Tibial artery (tissue), 4 donors: ENCODE data around the gene TMOD1.

Source experiments
- DNase-seq, 2 donors: peaks; one replicate each; pipeline ENCODE4 v3.0.0-alpha.2; 2019
- H3K27ac ChIP-seq, 2 donors: fragments of 200-600 bp; sonication (generic) in 1 of 2; 1 replicate in 1 of 2; 2 replicates in 1 of 2; pipeline ENCODE4 v1.5.1; 2018 to 2019; ENCODE audit warnings: mild to moderate bottlenecking in 1 of 2
- H3K27me3 ChIP-seq, 2 donors: fragments of 200-600 bp; sonication (generic) in 1 of 2; one replicate each; pipeline versions ENCODE4 v1.5.1 to v1.6.0; 2016 to 2019
- H3K36me3 ChIP-seq, 3 donors: fragments of 200-600 bp; sonication (generic) in 2 of 3; one replicate each; pipeline ENCODE4 v1.5.1; 2016 to 2019; ENCODE audit warnings: mild to moderate bottlenecking in 2 of 3
- H3K4me1 ChIP-seq, 4 donors: fragments of 200-600 bp; sonication (generic) in 2 of 4; 1 replicate in 3 of 4; 2 replicates in 1 of 4; pipeline ENCODE4 v1.5.1; 2016 to 2019
- H3K4me3 ChIP-seq, 2 donors: fragments of 200-600 bp; sonication (generic) in 1 of 2; 1 replicate in 1 of 2; 2 replicates in 1 of 2; pipeline ENCODE4 v1.5.1; 2018 to 2019; ENCODE audit warnings: mild to moderate bottlenecking in 2 of 2
- H3K9me3 ChIP-seq, 3 donors: fragments of 200-600 bp; sonication (generic) in 1 of 3; one replicate each; pipeline ENCODE4 v1.5.1; 2016 to 2019
- intact Hi-C: fragments of 100-400 bp; cut with DNase I; formaldehyde crosslinking; loops from one replicate; pipeline ENCODE4 v1.15.0; 2023; ENCODE audit warnings: low total_unique reads
- TF ChIP-seq, protein P1 (sequence below), 2 experiments: fragments of 200-600 bp in 1 of 2; fragments of 450-650 bp in 1 of 2; IDR thresholded peaks; one replicate each; pipeline ENCODE4 v1.5.1; 2017 to 2019; ENCODE audit warnings: antibody characterized with exemption in 2 of 2, mild to moderate bottlenecking in 1 of 2, moderate library complexity in 1 of 2

TMOD1 gene

GRCh38 chr9:97508852-97509251, 7.4 kb downstream of the TMOD1 start:
- intact Hi-C loops = no loop called here
- DNase-seq = no peak
- peak overlapping the region in 1 of 2 donors; percentile 17 for H3K27ac ChIP-seq

DNA sequence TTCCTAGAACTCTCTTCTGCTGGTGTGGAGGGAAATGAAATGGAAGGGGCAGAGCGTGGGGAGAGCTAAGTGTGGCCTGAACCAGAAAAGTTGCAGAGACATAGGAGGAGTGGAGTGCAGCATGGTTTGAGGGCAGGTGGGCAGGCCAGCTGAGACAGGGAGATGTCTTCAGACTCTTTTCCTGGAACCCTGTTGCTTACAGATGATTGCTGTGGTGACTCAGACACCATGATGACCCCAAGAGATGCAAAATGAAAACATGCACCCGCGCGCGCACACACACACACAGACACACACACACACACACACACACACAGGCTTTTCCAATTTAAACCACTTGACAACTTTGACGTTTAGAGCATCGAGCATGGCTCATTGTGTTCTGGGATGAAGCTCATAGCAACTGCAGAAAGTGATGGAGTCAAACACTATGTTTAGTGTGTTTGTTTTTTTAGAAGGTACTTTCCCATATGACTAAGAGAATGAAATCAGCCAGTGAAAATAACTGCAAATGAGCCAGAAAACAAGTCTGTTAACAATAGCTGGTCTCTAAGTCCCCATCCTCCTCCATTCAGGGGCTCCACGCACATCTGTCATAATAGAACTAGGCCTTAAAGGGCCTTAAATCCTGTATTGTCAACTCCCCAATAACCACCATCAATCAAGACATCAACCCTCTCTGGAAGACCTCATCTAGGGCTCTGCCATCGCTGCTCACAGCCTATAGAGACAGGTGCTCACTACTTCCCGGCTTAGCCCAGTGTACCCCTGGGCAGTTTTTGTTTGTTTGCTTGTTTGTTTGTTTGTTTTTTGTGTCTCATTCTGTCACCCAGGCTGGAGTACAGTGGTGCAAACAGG, 9.6 kb downstream of the TMOD1 start:
- H3K9me3 ChIP-seq = no peaks in the 10 kb centered on the region
- H3K4me3 ChIP-seq = no peak overlapping the region
- intact Hi-C loops = no loop called here
- H3K36me3 ChIP-seq = peaks cover 0 to 5% (median 3%) of the 10 kb centered on the region in 3 donors
- DNase-seq = peak in 1 of 2 donors; percentile 25
- TF ChIP-seq, protein P1, sequence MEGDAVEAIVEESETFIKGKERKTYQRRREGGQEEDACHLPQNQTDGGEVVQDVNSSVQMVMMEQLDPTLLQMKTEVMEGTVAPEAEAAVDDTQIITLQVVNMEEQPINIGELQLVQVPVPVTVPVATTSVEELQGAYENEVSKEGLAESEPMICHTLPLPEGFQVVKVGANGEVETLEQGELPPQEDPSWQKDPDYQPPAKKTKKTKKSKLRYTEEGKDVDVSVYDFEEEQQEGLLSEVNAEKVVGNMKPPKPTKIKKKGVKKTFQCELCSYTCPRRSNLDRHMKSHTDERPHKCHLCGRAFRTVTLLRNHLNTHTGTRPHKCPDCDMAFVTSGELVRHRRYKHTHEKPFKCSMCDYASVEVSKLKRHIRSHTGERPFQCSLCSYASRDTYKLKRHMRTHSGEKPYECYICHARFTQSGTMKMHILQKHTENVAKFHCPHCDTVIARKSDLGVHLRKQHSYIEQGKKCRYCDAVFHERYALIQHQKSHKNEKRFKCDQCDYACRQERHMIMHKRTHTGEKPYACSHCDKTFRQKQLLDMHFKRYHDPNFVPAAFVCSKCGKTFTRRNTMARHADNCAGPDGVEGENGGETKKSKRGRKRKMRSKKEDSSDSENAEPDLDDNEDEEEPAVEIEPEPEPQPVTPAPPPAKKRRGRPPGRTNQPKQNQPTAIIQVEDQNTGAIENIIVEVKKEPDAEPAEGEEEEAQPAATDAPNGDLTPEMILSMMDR (IDR thresholded peaks at IDR 0.05) = no peak
- H3K27me3 ChIP-seq = no peaks in the 10 kb centered on the region
- peak overlapping the region; percentile 34 to 61 for H3K27ac ChIP-seq
- peaks cover 0 to 76% (median 19%) of the 10 kb centered on the region in 4 donors for H3K4me1 ChIP-seq

More at GRCh38 chr9:97508852-97509251, 7.4 kb downstream of the TMOD1 start:
- no peaks in the 10 kb centered on the region for H3K27me3 ChIP-seq
- no peak overlapping the region for H3K4me3 ChIP-seq
- TF ChIP-seq, protein P1 (IDR thresholded peaks at IDR 0.05) = no peak
- peaks cover 0 to 83% (median 31%) of the 10 kb centered on the region in 4 donors for H3K4me1 ChIP-seq
- no peaks in the 10 kb centered on the region for H3K9me3 ChIP-seq
- no peaks in the 10 kb centered on the region for H3K36me3 ChIP-seq

DNA sequence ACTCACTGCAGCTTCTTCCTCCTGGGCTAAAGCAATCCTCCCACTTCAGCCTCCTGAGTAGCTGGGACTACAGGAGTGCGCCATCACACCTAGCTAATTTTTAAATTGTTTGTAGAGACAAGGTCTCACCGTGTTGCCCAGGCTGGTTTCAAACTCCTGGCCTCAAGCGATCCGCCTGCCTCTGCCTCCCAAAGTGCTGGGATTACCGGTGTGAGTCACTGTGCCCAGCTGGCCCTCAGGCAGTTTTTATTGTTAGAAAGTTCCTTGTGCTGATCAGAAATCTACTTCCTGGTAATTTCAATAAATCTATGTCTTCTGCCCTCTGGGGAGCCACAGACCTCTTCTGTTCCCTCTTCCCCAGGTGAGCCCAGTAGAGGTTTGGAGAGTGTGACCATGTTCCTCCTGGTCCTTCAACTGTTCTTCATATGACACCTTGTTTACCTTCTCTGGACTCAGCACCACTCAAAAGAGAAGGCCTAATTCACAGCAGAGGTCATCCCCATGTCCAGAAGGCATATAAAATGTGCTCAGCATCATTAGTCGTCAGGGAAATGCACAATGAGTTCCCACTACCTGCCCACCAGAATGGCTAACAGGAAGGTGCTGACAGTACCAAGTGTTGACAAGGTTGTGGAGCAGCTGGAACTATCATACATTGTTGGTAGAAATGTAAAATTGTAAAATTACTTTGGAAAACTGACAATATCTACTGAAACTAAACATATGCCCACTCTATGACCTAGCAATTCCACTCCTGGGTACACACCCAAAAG, 10.4 kb downstream of the TMOD1 start:
- Histone ChIP-seq H3K36me3 (peaks cover 0 to 5% (median 3%) of the 10 kb centered on the region in 3 donors), H3K4me1 (peaks cover 0 to 76% (median 25%) of the 10 kb centered on the region in 4 donors), H3K27me3 (no peaks in the 10 kb centered on the region), H3K27ac (peak overlapping the region; percentile 34 to 53), H3K9me3 (no peaks in the 10 kb centered on the region), H3K4me3 (no peak overlapping the region)
- TF ChIP-seq, protein P1 (IDR thresholded peaks at IDR 0.05) = no peak
- no peak for DNase-seq
- intact Hi-C loops = no loop called here

- no peak overlapping the region for H3K4me3 ChIP-seq
- no peak overlapping the region for H3K27ac ChIP-seq
- H3K27me3 ChIP-seq = no peaks in the 10 kb centered on the region
- DNase-seq = peak in 1 of 2 donors; percentile 23
- intact Hi-C loops = no loop called here
- H3K36me3 ChIP-seq = peaks cover 0 to 5% (median 3%) of the 10 kb centered on the region in 3 donors
- H3K4me1 ChIP-seq = peaks cover 0 to 77% (median 36%) of the 10 kb centered on the region in 4 donors
- TF ChIP-seq, protein P1 (IDR thresholded peaks at IDR 0.05) = no peak
- no peaks in the 10 kb centered on the region for H3K9me3 ChIP-seq
Observed at GRCh38 chr9:97512966-97513560, 11.6 kb downstream of the TMOD1 start.

GRCh38 chr9:97514531-97514930, 13.1 kb downstream of the TMOD1 start:
- Histone ChIP-seq H3K27ac (peak overlapping the region in 1 of 2 donors; percentile 82), H3K27me3 (no peaks in the 10 kb centered on the region), H3K36me3 (peaks cover 0 to 5% (median 3%) of the 10 kb centered on the region in 3 donors), H3K4me1 (peaks cover 0 to 77% (median 46%) of the 10 kb centered on the region in 4 donors), H3K4me3 (no peak overlapping the region), H3K9me3 (no peaks in the 10 kb centered on the region)
- DNase-seq = no peak
- intact Hi-C loops = no loop called here
- TF ChIP-seq, protein P1 (IDR thresholded peaks at IDR 0.05) = no peak
